Hepatocyte (in vitro differentiated cells): ENCODE measurements around the gene RAB42.

Experiments
- CTCF ChIP-seq: fragments of 200-600 bp; sonication (generic); IDR thresholded peaks from 2 replicates; pipeline ENCODE4 v1.5.1; 2016; ENCODE audit warnings: antibody characterized with exemption, mild to moderate bottlenecking; ENCODE audit not compliant: poor library complexity
- EZH2 ChIP-seq: fragments of 200-600 bp; sonication (generic); IDR thresholded peaks from 2 replicates; pipeline ENCODE4 v1.6.1; 2016; ENCODE audit warnings: antibody characterized with exemption, mild to moderate bottlenecking, borderline replicate concordance
- EZH2phosphoT487 ChIP-seq: fragments of 200-600 bp; sonication (generic); IDR thresholded peaks from one replicate; pipeline ENCODE4 v1.6.1; 2018; ENCODE audit warnings: antibody characterized with exemption, mild to moderate bottlenecking, low read depth, moderate library complexity; ENCODE audit not compliant: unreplicated experiment, severe bottlenecking

GRCh38 chr1:28577052-28577678 lies 14.9 kb upstream of the RAB42 start:
- TF ChIP-seq EZH2 (no peak), CTCF (no peak), EZH2phosphoT487 (no peak)
